ENCODE data around the gene SDCCAG8.

SDCCAG8 gene

DNA sequence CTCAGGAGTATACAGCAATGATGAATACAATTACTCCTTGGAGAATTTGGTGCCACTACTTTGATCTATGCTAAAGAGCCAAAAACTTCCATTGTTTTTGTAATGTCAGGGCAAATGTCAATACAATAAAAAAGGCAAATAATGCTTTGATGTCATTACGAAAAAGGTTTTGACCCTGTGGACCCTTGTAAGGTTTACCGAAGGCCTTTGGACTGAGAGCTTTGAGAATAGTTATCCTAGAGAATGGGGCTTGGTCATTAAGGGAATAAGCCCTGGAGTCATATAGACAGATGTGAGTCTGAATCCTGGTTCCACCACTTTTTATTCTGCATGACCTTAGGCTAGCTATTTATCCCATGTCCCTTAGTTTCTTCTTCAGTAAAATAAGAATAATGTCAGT is 28.2 kb upstream of the SDCCAG8 start:
- H3K27me3 ChIP-seq: no peaks in the 10 kb centered on the region
- no peak overlapping the region for H3K4me3 ChIP-seq (ENCODE audit: low read depth, low read length)
- TF ChIP-seq CTCF (IDR thresholded peaks at IDR 0.05; ENCODE audit: low read depth, low read length): no peak
- H3K4me1 ChIP-seq: no peaks in the 10 kb centered on the region
- H3K36me3 ChIP-seq: peaks cover 9% of the 10 kb centered on the region
- H3K9me3 ChIP-seq: no peaks in the 10 kb centered on the region
- no peak for DNase-seq

GRCh38 chr1:243229526-243229925 is 26.3 kb upstream of the SDCCAG8 start:
- Histone ChIP-seq H3K4me1 (no peaks in the 10 kb centered on the region), H3K9me3 (no peaks in the 10 kb centered on the region), H3K36me3 (no peaks in the 10 kb centered on the region; the same call in 1 of the 2 replicates), H3K4me3 (ENCODE audit: low read depth, low read length) (no peak overlapping the region), H3K27me3 (no peaks in the 10 kb centered on the region)
- no peak for DNase-seq
- TF ChIP-seq CTCF (IDR thresholded peaks at IDR 0.05; ENCODE audit: low read depth, low read length): no peak

DNA sequence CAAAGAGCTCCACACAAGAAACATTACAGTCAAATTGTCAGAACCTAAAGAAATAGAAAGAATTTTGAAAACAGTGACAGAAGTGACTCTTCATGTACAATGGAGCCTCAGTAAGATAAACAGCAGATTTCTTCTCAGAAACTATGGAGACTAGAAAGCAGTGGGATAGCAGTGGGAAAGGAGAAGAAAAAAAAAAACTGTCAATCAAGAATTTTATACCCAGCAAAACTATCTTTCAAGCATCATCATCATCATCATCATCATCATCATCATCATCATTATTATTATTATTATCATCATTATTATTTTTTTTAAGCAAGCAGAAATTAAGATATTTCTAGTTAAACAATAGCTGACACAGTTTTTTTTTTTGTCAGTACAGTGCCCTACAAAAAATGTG is 24.9 kb upstream of the SDCCAG8 start:
- Histone ChIP-seq H3K27me3 (no peaks in the 10 kb centered on the region), H3K4me3 (ENCODE audit: low read depth, low read length) (no peak overlapping the region), H3K36me3 (peaks cover 2% of the 10 kb centered on the region; the same call in 1 of the 2 replicates), H3K9me3 (no peaks in the 10 kb centered on the region), H3K4me1 (no peaks in the 10 kb centered on the region)
- no peak for DNase-seq
- no peak for TF ChIP-seq CTCF (IDR thresholded peaks at IDR 0.05; ENCODE audit: low read depth, low read length)

- H3K36me3 ChIP-seq: peaks cover 7% of the 10 kb centered on the region
- TF ChIP-seq CTCF (IDR thresholded peaks at IDR 0.05; ENCODE audit: low read depth, low read length): no peak
- no peaks in the 10 kb centered on the region for H3K9me3 ChIP-seq
- DNase-seq: no peak
- no peak overlapping the region for H3K4me3 ChIP-seq (ENCODE audit: low read depth, low read length)
- H3K4me1 ChIP-seq: no peaks in the 10 kb centered on the region
- H3K27me3 ChIP-seq: no peaks in the 10 kb centered on the region
Observed at GRCh38 chr1:243233908-243234307, 21.9 kb upstream of the SDCCAG8 start.

GRCh38 chr1:243234978-243235647 is 20.7 kb upstream of the SDCCAG8 start:
- no peaks in the 10 kb centered on the region for H3K4me1 ChIP-seq
- H3K9me3 ChIP-seq: no peaks in the 10 kb centered on the region
- H3K4me3 ChIP-seq (ENCODE audit: low read depth, low read length): no peak overlapping the region
- no peak for DNase-seq
- H3K36me3 ChIP-seq: peaks cover 7% of the 10 kb centered on the region
- no peaks in the 10 kb centered on the region for H3K27me3 ChIP-seq
- no peak for TF ChIP-seq CTCF (IDR thresholded peaks at IDR 0.05; ENCODE audit: low read depth, low read length)

GRCh38 chr1:243236604-243237252 is 19.1 kb upstream of the SDCCAG8 start:
- DNase-seq: no peak

More at GRCh38 chr1:243236604-243237252, 19.1 kb upstream of the SDCCAG8 start:
- H3K4me1 ChIP-seq: no peaks in the 10 kb centered on the region
- no peak overlapping the region for H3K4me3 ChIP-seq (ENCODE audit: low read depth, low read length)
- no peaks in the 10 kb centered on the region for H3K27me3 ChIP-seq
- TF ChIP-seq CTCF (IDR thresholded peaks at IDR 0.05; ENCODE audit: low read depth, low read length): no peak
- no peaks in the 10 kb centered on the region for H3K9me3 ChIP-seq
- H3K36me3 ChIP-seq: peaks cover 7% of the 10 kb centered on the region

Data from BE2C (cell line).